Endothelial cell of umbilical vein (primary cell): ENCODE results near the gene KCNK15. TPM values are rescaled to one million over a fixed set of nuclear protein-coding genes. Genes with fewer than 3 reads are reported as not detected.

Source experiments
- BruUV-seq: library from RNA; stranded (reverse); fragments of 400-500 nt; replicated peaks from 2 replicates; lab custom pipeline; 2021; lab: Mats Ljungman, UMichigan
- CTCF ChIA-PET: fragments of 300-600, 350-600 bp; sonication (Branson Sonifier 250); formaldehyde crosslinking; loops from one replicate; lab custom pipeline; 2021; ENCODE audit warnings: antibody characterized with exemption, inconsistent platforms; lab: Charles Lee
- POLR2A ChIA-PET: fragments of 300-600, 350-600 bp; sonication (Branson Sonifier 250); formaldehyde crosslinking; loops from one replicate; lab custom pipeline; 2021; ENCODE audit warnings: antibody characterized with exemption, inconsistent platforms; lab: Charles Lee
- DNase-seq: peaks from one replicate; pipeline ENCODE4 v3.0.0-alpha.2; 2011; ENCODE audit warnings: low read depth, low spot score
- FAIRE-seq: peaks from 2 replicates; lab custom pipeline; 2011; peaks lifted over from hg19 to GRCh38; lab: Jason Lieb, UNC
- H2AFZ ChIP-seq: 2 replicates; pipeline ENCODE4 v1.6.0; 2012; ENCODE audit warnings: low read depth, low read length, control low read depth, inconsistent platforms
- H3K27ac ChIP-seq: 2 replicates; pipeline ENCODE4 v1.5.1; 2011; ENCODE audit warnings: low read depth, mild to moderate bottlenecking, control low read depth, low read length, moderate library complexity; ENCODE audit not compliant: insufficient read depth
- H3K27me3 ChIP-seq, 2 experiments: 2 replicates each; pipeline versions ENCODE4 v1.6.0 to v1.6.1; 2011; ENCODE audit warnings: low read length in 2 of 2, mixed read lengths in 1 of 2; ENCODE audit not compliant: control insufficient read depth in 2 of 2, insufficient read depth in 2 of 2
- H3K36me3 ChIP-seq, 2 experiments: 2 replicates in 1 of 2; 3 replicates in 1 of 2; pipeline ENCODE4 v1.5.1; 2011; ENCODE audit warnings: low read length in 2 of 2, mild to moderate bottlenecking in 1 of 2, moderate library complexity in 1 of 2; ENCODE audit not compliant: control insufficient read depth in 2 of 2, insufficient read depth in 2 of 2; ENCODE audit errors: extremely low read depth in 1 of 2
- H3K4me1 ChIP-seq: 3 replicates; pipeline ENCODE4 v1.5.1; 2011; ENCODE audit warnings: mild to moderate bottlenecking, low read length; ENCODE audit not compliant: control insufficient read depth, insufficient read depth; ENCODE audit errors: extremely low read depth
- H3K4me2 ChIP-seq: 2 replicates; pipeline ENCODE4 v1.6.1; 2011; ENCODE audit warnings: low read length, control low read depth, mixed read lengths; ENCODE audit not compliant: insufficient read depth
- H3K4me3 ChIP-seq, 3 experiments: fragments of 200-600 bp in 1 of 3; sonication (generic), shearing (Covaris generic) in 1 of 3; replicated peaks in 1 of 3; 2 replicates each; pipeline ENCODE4 v1.5.1; 2011 to 2016; ENCODE audit warnings: control low read depth in 3 of 3, low read length in 3 of 3, mild to moderate bottlenecking in 2 of 3, inconsistent platforms in 1 of 3, low read depth in 1 of 3, moderate library complexity in 1 of 3; ENCODE audit not compliant: insufficient read depth in 1 of 3
- H3K79me2 ChIP-seq: 2 replicates; pipeline ENCODE4 v1.6.0; 2012; ENCODE audit warnings: low read length, inconsistent platforms; ENCODE audit not compliant: control insufficient read depth, insufficient read depth
- H3K9ac ChIP-seq: replicated peaks from 2 replicates; pipeline ENCODE3; 2011; ENCODE audit warnings: low read length, control low read depth; ENCODE audit not compliant: insufficient read depth; ENCODE audit errors: extremely low read depth
- H3K9me1 ChIP-seq: replicated peaks from 3 replicates; pipeline ENCODE4 v1.6.0; 2011; ENCODE audit warnings: mild to moderate bottlenecking, low read length; ENCODE audit not compliant: control insufficient read depth, insufficient read depth; ENCODE audit errors: extremely low read depth
- H3K9me3 ChIP-seq: replicated peaks from 2 replicates; pipeline ENCODE4 v1.5.1; 2012; ENCODE audit warnings: low read length, inconsistent platforms; ENCODE audit not compliant: control insufficient read depth, insufficient read depth
- H4K20me1 ChIP-seq: replicated peaks from 2 replicates; pipeline ENCODE3; 2011; ENCODE audit warnings: mild to moderate bottlenecking, low read length; ENCODE audit not compliant: control insufficient read depth, insufficient read depth; ENCODE audit errors: extremely low read depth
- CTCF ChIP-seq, 2 donors: IDR thresholded peaks; 1 replicate in 1 of 2; 2 replicates in 1 of 2; pipeline ENCODE4 v1.5.1; 2011; ENCODE audit warnings: low read length in 2 of 2, mild to moderate bottlenecking in 2 of 2, moderate library complexity in 2 of 2, control low read depth in 1 of 2, inconsistent platforms in 1 of 2, low read depth in 1 of 2; ENCODE audit not compliant: insufficient read depth in 1 of 2; ENCODE audit errors: extremely low read depth in 1 of 2
- FOS ChIP-seq: IDR thresholded peaks from 2 replicates; pipeline ENCODE4 v1.6.1; 2011; ENCODE audit warnings: mild to moderate bottlenecking, low read length, moderate library complexity, borderline replicate concordance; ENCODE audit not compliant: insufficient read depth
- GATA2 ChIP-seq: IDR thresholded peaks from 2 replicates; pipeline ENCODE4 v1.7.0; 2011; ENCODE audit warnings: low read depth, mild to moderate bottlenecking, moderate library complexity, mixed read lengths, low read length; ENCODE audit not compliant: insufficient read length, insufficient read depth
- JUN ChIP-seq: IDR thresholded peaks from 2 replicates; pipeline ENCODE4 v1.6.1; 2011; ENCODE audit warnings: borderline replicate concordance, low read depth; ENCODE audit not compliant: insufficient read length, insufficient read depth
- MAX ChIP-seq: IDR thresholded peaks from 2 replicates; pipeline ENCODE4 v1.6.1; 2011; ENCODE audit not compliant: insufficient read depth, insufficient read length
- POLR2A ChIP-seq: IDR thresholded peaks from 2 replicates; pipeline ENCODE4 v1.6.1; 2012; ENCODE audit warnings: low read depth, mild to moderate bottlenecking, control low read depth, low read length
- POLR2AphosphoS5 ChIP-seq: IDR thresholded peaks from 2 replicates; pipeline ENCODE4 v1.6.1; 2012; ENCODE audit warnings: low read depth, mild to moderate bottlenecking, control low read depth, low read length, moderate library complexity; ENCODE audit not compliant: insufficient read depth
- dilution Hi-C: fragments of 300-500 bp; cut with MboI; formaldehyde crosslinking; loops from one replicate; pipeline ENCODE4 v1.15.0; 2019; ENCODE audit warnings: low sequenced_read_pairs; ENCODE audit not compliant: extremely low pct_ligation_motif_present
- intact Hi-C: fragments of 100-400 bp; cut with micrococcal nuclease; formaldehyde crosslinking; loops from one replicate; pipeline ENCODE4 v1.10.0; 2022
- polyA plus RNA-seq, 4 experiments: library from polyadenylated mRNA; depleted of rRNA in 3 of 4; stranded (reverse) in 3 of 4; unstranded in 1 of 4; fragments of >200 nt; gene quantifications; 2 replicates each; pipeline versions ENCODE4 v1.2.1 to v1.2.3, GENCODE V29; 2011 to 2012; ENCODE audit warnings: missing spikeins in 1 of 4
- total RNA-seq: library from RNA; stranded (reverse); gene quantifications from 2 replicates; pipeline ENCODE4 v1.2.3, GENCODE V29; 2021

The KCNK15 gene
- total and polyA plus RNA-seq, 2 donors (not counting 3 experiments of a cell fraction or from before 2014, with no cell fraction given) = 0.06 TPM; not detected in 1

GRCh38 chr20:44700306-44700705 is 45.4 kb upstream of the KCNK15 start:
- H3K9me3 ChIP-seq = no peaks in the 10 kb centered on the region
- H3K9ac ChIP-seq = no peak overlapping the region
- TF ChIP-seq MAX = no peak
- TF ChIP-seq POLR2A = no peak
- TF ChIP-seq FOS = no peak
- no peak for TF ChIP-seq JUN
- no peak for TF ChIP-seq GATA2
- TF ChIP-seq CTCF (IDR thresholded peaks at IDR 0.05; ENCODE audit: extremely low read depth in 1 of 2, insufficient read depth in 1 of 2, low read depth in 1 of 2, low read length in 2 of 2) = no peak
- no peak for TF ChIP-seq POLR2AphosphoS5
- BruUV-seq = no TSS peak
- no peaks in the 10 kb centered on the region for H3K27me3 ChIP-seq
- peaks cover 20% of the 10 kb centered on the region for H3K4me1 ChIP-seq
- no peak overlapping the region for H3K4me3 ChIP-seq
- H3K4me2 ChIP-seq = no peak overlapping the region
- FAIRE-seq = no peak
- no peak overlapping the region for H2AFZ ChIP-seq
- intact Hi-C loops = no loop called here
- CTCF ChIA-PET = interaction anchor here (1.5 to 1.8 kb wide), 2 partner anchors 15 to 32 kb away, joined by 4 to 6 read pairs; no protein-coding TSS in a partner anchor
- H3K79me2 ChIP-seq = no peaks in the 10 kb centered on the region
- POLR2A ChIA-PET = no interaction called here
- dilution Hi-C loops = no loop called here
- no peaks in the 10 kb centered on the region for H3K36me3 ChIP-seq
- no peak for DNase-seq
- H3K9me1 ChIP-seq = no peaks in the 10 kb centered on the region
- no peak overlapping the region for H3K27ac ChIP-seq
- no peaks in the 10 kb centered on the region for H4K20me1 ChIP-seq
